Spleen (tissue), 11 donors: ENCODE data around the gene SPAAR. TPM values are rescaled to one million over a fixed set of nuclear protein-coding genes. Genes with fewer than 3 reads are reported as not detected.
"Not testable (repeated sequence)": the region's sequence is repeated elsewhere in the genome, so short reads cannot be mapped to it uniquely, and the experiment has no call there.

ENCODE experiments used
- DNase-seq: peaks from one replicate; pipeline ENCODE4 v3.0.0-alpha.2; 2020
- H3K27ac ChIP-seq, 8 donors: fragments of 200-600 bp; sonication (generic) in 7 of 8; 1 replicate in 4 of 8; 2 replicates in 4 of 8; pipeline versions ENCODE4 v1.5.0 to v1.8.0; 2016 to 2021; ENCODE audit warnings: inconsistent platforms in 4 of 8, mild to moderate bottlenecking in 4 of 8, moderate library complexity in 1 of 8
- H3K27me3 ChIP-seq, 7 donors: fragments of 200-600 bp; sonication (generic) in 6 of 7; replicated peaks in 1 of 7; 1 replicate in 4 of 7; 2 replicates in 3 of 7; pipeline versions ENCODE4 v1.5.0 to v1.8.0; 2016 to 2021; ENCODE audit warnings: inconsistent platforms in 3 of 7, mild to moderate bottlenecking in 1 of 7
- H3K36me3 ChIP-seq, 6 donors: fragments of 200-600 bp; sonication (generic) in 5 of 6; 1 replicate in 4 of 6; 2 replicates in 2 of 6; pipeline versions ENCODE4 v1.5.0 to v1.8.0; 2016 to 2021; ENCODE audit warnings: inconsistent platforms in 2 of 6
- H3K4me1 ChIP-seq, 6 donors: fragments of 200-600 bp; sonication (generic) in 5 of 6; 1 replicate in 3 of 6; 2 replicates in 3 of 6; pipeline versions ENCODE4 v1.5.0 to v1.8.0; 2016 to 2021; ENCODE audit warnings: inconsistent platforms in 3 of 6
- H3K4me3 ChIP-seq, 8 donors: fragments of 200-600 bp; sonication (generic) in 7 of 8; 1 replicate in 4 of 8; 2 replicates in 4 of 8; pipeline versions ENCODE4 v1.5.0 to v1.8.0; 2016 to 2021; ENCODE audit warnings: inconsistent platforms in 4 of 8, mild to moderate bottlenecking in 4 of 8, moderate library complexity in 2 of 8
- H3K9me3 ChIP-seq, 8 donors: fragments of 200-600 bp; sonication (generic) in 7 of 8; 1 replicate in 4 of 8; 2 replicates in 4 of 8; pipeline versions ENCODE4 v1.5.0 to v1.8.0; 2016 to 2021; ENCODE audit warnings: inconsistent platforms in 4 of 8
- POLR2A ChIP-seq, 3 donors: fragments of 450-650 bp; IDR thresholded peaks; one replicate each; pipeline ENCODE4 v1.5.1; 2017; ENCODE audit warnings: antibody characterized with exemption in 3 of 3, mild to moderate bottlenecking in 1 of 3
- POLR2AphosphoS5 ChIP-seq, 3 donors: sonication (generic); formaldehyde crosslinking; IDR thresholded peaks; one replicate each; pipeline ENCODE4 v1.5.1; 2017; ENCODE audit warnings: antibody characterized with exemption in 3 of 3
- WGBS, 5 donors: extraction: QIAGEN DNeasy Blood & Tissue Kit in 3 of 5; methylation state at CpG; one replicate each; pipeline versions ENCODE4 v1.1.5 to v1.1.7; 2013 to 2018; 5-methylcytosine and 5-hydroxymethylcytosine counted together
- intact Hi-C: fragments of 100-400 bp; cut with DNase I; formaldehyde crosslinking; loops from one replicate; pipeline ENCODE4 v1.15.0; 2023; ENCODE audit warnings: low total_unique reads
- polyA plus RNA-seq, 3 donors: library from polyadenylated mRNA; stranded (reverse); fragments of 200-250 nt; gene quantifications; one replicate each; pipeline ENCODE4 v1.2.1, GENCODE V29; 2013
- total RNA-seq, 7 donors: library from RNA; depleted of rRNA in 3 of 7; stranded (reverse); fragments of >200 nt in 3 of 7; fragmentation: NEBNext Ultra II Directional in 4 of 7; extraction: Animal tissue kit (Norgen Biotek cat#: 25700) in 4 of 7; gene quantifications; one replicate each; pipeline versions ENCODE4 v1.1.0 to v1.2.1, GENCODE V29; 2016 to 2021
- TF ChIP-seq, protein P1 (sequence below), 11 experiments: fragments of 200-600 bp in 7 of 11; fragments of 450-650 bp in 4 of 11; sonication (generic) in 4 of 11; IDR thresholded peaks in 8 of 11; conservative IDR thresholded peaks in 3 of 11; 1 replicate in 7 of 11; 2 replicates in 4 of 11; pipeline versions ENCODE4 v1.4.0 to v1.8.0; 2016 to 2021; ENCODE audit warnings: antibody characterized with exemption in 11 of 11, inconsistent platforms in 4 of 11, mild to moderate bottlenecking in 1 of 11
- donor health status: healthy with polysubstance abuse.
- donor health status: DM: no; HTN: no; CAD: no; lungs with moderate emphysema.
- donor health status: DM: no; HTN: no; CAD: no.
- donor health status: Bipolar disorder and iron deficiency.
- donor health status: healthy.
- donor health status: DM: no; HTN: no; CAD: no.
- donor health status: DM: yes; HTN: yes; CAD: no.

The SPAAR gene
- total and polyA plus RNA-seq, 10 donors: 0.46 to 3.8 (median 1.5) TPM

DNA sequence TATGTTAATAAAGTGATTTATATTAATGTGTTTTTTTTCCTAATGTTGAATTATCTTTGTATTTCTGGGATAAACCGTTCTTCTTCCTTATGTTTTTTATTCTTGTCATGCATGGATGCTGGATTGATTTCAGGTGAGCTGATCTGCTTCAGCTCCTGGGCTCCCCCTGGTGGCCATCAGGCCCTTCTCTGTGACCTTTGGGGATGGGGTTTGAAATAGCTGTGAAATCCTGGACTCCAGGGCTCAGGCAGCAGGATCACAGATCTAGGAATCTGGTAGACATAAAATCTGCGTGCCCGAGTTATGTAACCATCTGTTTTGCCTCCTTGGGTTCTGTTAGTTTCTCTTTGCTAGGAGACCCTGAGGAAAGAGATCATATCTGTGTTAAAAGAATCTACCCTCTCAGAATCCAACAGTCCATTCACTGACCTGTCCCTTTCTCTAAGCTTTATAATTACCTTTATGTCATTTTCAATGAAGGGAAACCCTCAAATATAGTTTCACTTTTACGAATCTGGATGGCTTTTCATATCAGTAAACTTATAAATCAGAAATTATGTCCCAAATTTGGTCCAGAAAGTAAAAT lies 26.9 kb upstream of the SPAAR start:
- WGBS, 5 donors: 1 to 4% (median 1%) methylated on average over 4 of the region's 4 CpGs
- Histone ChIP-seq H3K9me3 (peaks cover 0 to 9% (median 7%) of the 10 kb centered on the region in 8 donors), H3K4me3 (no peak overlapping the region), H3K4me1 (no peaks in the 10 kb centered on the region), H3K36me3 (no peaks in the 10 kb centered on the region), H3K27ac (no peak overlapping the region), H3K27me3 (no peaks in the 10 kb centered on the region)
- DNase-seq: peak; percentile 92
- intact Hi-C loops: loop anchor here (2.0 kb wide), 1 partner anchor 92 kb away; the partner anchor contains the start of gene NPR2
- TF ChIP-seq POLR2A (IDR thresholded peaks at IDR 0.05): no peak
- TF ChIP-seq, protein P1, sequence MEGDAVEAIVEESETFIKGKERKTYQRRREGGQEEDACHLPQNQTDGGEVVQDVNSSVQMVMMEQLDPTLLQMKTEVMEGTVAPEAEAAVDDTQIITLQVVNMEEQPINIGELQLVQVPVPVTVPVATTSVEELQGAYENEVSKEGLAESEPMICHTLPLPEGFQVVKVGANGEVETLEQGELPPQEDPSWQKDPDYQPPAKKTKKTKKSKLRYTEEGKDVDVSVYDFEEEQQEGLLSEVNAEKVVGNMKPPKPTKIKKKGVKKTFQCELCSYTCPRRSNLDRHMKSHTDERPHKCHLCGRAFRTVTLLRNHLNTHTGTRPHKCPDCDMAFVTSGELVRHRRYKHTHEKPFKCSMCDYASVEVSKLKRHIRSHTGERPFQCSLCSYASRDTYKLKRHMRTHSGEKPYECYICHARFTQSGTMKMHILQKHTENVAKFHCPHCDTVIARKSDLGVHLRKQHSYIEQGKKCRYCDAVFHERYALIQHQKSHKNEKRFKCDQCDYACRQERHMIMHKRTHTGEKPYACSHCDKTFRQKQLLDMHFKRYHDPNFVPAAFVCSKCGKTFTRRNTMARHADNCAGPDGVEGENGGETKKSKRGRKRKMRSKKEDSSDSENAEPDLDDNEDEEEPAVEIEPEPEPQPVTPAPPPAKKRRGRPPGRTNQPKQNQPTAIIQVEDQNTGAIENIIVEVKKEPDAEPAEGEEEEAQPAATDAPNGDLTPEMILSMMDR (IDR thresholded peaks at IDR 0.05 in 8 of 11, conservative IDR thresholded peaks at IDR 0.05 in 3 of 11): peak; percentile 83 to 96 (median 93)
- peak in 1 of 3 donors; percentile 10 for TF ChIP-seq POLR2AphosphoS5 (IDR thresholded peaks at IDR 0.05)

DNA sequence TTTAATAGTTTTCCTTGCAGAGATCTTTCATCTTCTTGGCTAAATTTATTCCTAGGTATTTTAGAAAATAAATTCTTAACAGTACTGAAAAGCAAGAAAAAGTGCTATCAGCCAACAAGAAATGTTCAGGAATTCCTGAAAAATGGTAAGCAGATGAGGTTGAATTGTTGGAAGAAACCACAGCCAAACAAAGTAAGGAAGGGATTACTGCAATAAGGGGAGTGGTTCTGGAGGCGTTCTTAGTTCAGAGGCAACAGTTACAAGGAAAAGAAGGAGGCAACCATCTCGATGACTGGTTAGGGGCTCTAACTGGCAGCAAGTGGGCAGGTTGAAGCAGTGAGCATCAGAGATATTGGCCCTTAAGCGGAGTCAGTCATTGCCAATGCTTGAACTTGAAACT lies 26.3 kb upstream of the SPAAR start:
- DNase-seq: no peak
- intact Hi-C loops: loop anchor here (2.0 kb wide), 1 partner anchor 92 kb away; the partner anchor contains the start of gene NPR2
- no peak for TF ChIP-seq POLR2AphosphoS5 (IDR thresholded peaks at IDR 0.05)
- no peak for TF ChIP-seq POLR2A (IDR thresholded peaks at IDR 0.05)
- TF ChIP-seq, protein P1 (IDR thresholded peaks at IDR 0.05 in 8 of 11, conservative IDR thresholded peaks at IDR 0.05 in 3 of 11): no peak

DNA sequence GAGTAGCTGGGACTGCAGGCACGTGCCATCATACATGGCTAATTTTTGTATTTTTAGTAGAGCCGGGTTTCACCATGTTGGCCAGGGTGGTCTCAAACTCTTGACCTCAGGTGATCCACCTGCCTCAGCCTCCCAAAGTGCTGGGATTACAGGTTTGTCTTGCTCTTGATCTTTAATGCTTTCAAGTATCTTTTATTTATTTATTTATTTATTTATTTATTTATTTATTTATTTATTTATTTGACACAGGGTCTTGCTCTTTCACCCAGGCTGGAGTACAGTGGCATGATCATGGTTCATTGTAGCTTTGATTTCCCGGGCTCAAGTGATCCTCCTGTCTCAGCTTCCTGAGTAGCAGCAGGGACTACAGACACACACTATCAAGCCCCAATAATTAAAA lies 24.4 kb upstream of the SPAAR start:
- H3K27me3 ChIP-seq, H3K36me3 ChIP-seq, H3K4me1 ChIP-seq, H3K27ac ChIP-seq, DNase-seq, intact Hi-C loops, H3K9me3 ChIP-seq, H3K4me3 ChIP-seq: not testable (repeated sequence)
- WGBS, 5 donors: 82 to 94% (median 84%) methylated on average over 3 of the region's 3 CpGs

More for the DNA sequence above, 26.3 kb upstream of the SPAAR start:
- Histone ChIP-seq H3K27ac (no peak overlapping the region), H3K36me3 (no peaks in the 10 kb centered on the region), H3K4me1 (no peaks in the 10 kb centered on the region), H3K9me3 (peaks cover 0 to 3% (median under 1%) of the 10 kb centered on the region in 8 donors), H3K4me3 (no peak overlapping the region), H3K27me3 (no peaks in the 10 kb centered on the region)
- WGBS, 5 donors: 54 to 69% (median 62%) methylated on average over 3 of the region's 3 CpGs

DNA sequence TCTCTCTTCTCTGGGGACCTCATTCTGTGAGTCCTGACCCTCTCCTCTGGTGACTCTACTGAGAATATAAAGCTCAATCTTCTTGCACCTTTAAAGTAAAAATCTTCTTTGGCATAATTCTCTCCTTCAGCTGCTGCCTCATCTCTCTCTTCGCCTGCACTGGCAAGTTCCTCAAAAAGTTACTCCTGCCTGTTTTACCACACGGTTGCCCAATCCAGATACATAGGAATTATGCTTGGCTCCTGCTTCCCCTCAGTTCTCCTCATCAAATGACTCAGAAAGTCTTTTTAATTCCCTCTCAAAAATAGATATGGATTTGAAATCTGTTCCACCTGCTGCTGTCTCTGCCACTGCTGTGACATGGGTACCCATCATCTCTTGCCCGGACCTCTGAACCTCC lies 17.6 kb upstream of the SPAAR start:
- Histone ChIP-seq H3K36me3 (no peaks in the 10 kb centered on the region), H3K4me3 (no peak overlapping the region), H3K4me1 (no peaks in the 10 kb centered on the region), H3K27me3 (peaks cover 0 to 37% (median 0%) of the 10 kb centered on the region in 7 donors), H3K9me3 (no peaks in the 10 kb centered on the region), H3K27ac (no peak overlapping the region)
- no peak for TF ChIP-seq POLR2AphosphoS5 (IDR thresholded peaks at IDR 0.05)
- TF ChIP-seq, protein P1 (IDR thresholded peaks at IDR 0.05 in 8 of 11, conservative IDR thresholded peaks at IDR 0.05 in 3 of 11): no peak
- no peak for TF ChIP-seq POLR2A (IDR thresholded peaks at IDR 0.05)
- WGBS, 5 donors: 50 to 64% (median 59%) methylated on average over 3 of the region's 3 CpGs
- intact Hi-C loops: loop anchor here (10.0 kb wide), 1 partner anchor 47 kb away; no protein-coding TSS in a partner anchor
- no peak for DNase-seq
